Panc1 (cell line): Measurements from ENCODE around the gene LDHAL6A. TPM values are rescaled to one million over a fixed set of nuclear protein-coding genes. Genes with fewer than 3 reads are reported as not detected.

Experiments
- ATAC-seq: fragments of 200-7000 bp; cut with Tn5 transposase; 2 replicates; pipeline ENCODE4 v1.9.1; 2020; ENCODE audit warnings: mild to moderate bottlenecking, moderate library complexity
- BruUV-seq: library from RNA; stranded (reverse); fragments of 400-500 nt; replicated peaks from 2 replicates; lab custom pipeline; 2021; lab: Mats Ljungman, UMichigan
- CTCF ChIA-PET: fragments of 300-600 bp; sonication (Branson Sonifier 250); formaldehyde crosslinking; loops from one replicate; lab custom pipeline; 2022; ENCODE audit warnings: antibody characterized with exemption; lab: Charles Lee
- POLR2A ChIA-PET: fragments of 300-600 bp; sonication (Branson Sonifier 250); formaldehyde crosslinking; loops from one replicate; lab custom pipeline; 2022; ENCODE audit warnings: antibody characterized with exemption; lab: Charles Lee
- DNase-seq: peaks from one replicate; pipeline ENCODE4 v3.0.0-alpha.2; 2010; ENCODE audit warnings: low read depth, low spot score
- H3K27ac ChIP-seq: 2 replicates; pipeline ENCODE4 v1.5.1; 2011; ENCODE audit warnings: mild to moderate bottlenecking, low read length, inconsistent platforms
- H3K27me3 ChIP-seq: fragments of 200-500 bp; sonication (Bioruptor generic); 2 replicates; pipeline ENCODE4 v1.6.0; 2014; ENCODE audit warnings: low read length, inconsistent platforms; ENCODE audit not compliant: control insufficient read depth, insufficient read depth
- H3K36me3 ChIP-seq: fragments of 200-500 bp; sonication (Bioruptor generic); 2 replicates; pipeline ENCODE4 v1.5.1; 2014; ENCODE audit warnings: inconsistent platforms, mild to moderate bottlenecking, low read length, moderate library complexity; ENCODE audit not compliant: control insufficient read depth, insufficient read depth
- H3K4me1 ChIP-seq: 2 replicates; pipeline ENCODE4 v1.5.1; 2011; ENCODE audit warnings: inconsistent platforms, mild to moderate bottlenecking, low read length, moderate library complexity; ENCODE audit not compliant: control insufficient read depth, insufficient read depth
- H3K4me3 ChIP-seq, 2 experiments: 2 replicates each; pipeline ENCODE4 v1.5.1; 2011 to 2012; ENCODE audit warnings: low read depth in 2 of 2, low read length in 2 of 2, mild to moderate bottlenecking in 2 of 2, inconsistent platforms in 1 of 2, moderate library complexity in 1 of 2
- H3K9me3 ChIP-seq: fragments of 200-500 bp; sonication (Bioruptor generic); 2 replicates; pipeline ENCODE4 v1.5.1; 2014; ENCODE audit warnings: low read depth, mild to moderate bottlenecking, inconsistent platforms, low read length, moderate library complexity; ENCODE audit not compliant: control insufficient read depth, insufficient read depth
- POLR2AphosphoS5 ChIP-seq: IDR thresholded peaks from 2 replicates; pipeline ENCODE4 v1.6.1; 2012; ENCODE audit warnings: mild to moderate bottlenecking, low read depth, low read length, moderate library complexity
- SIN3A ChIP-seq: IDR thresholded peaks from 2 replicates; pipeline ENCODE4 v1.6.1; 2012; ENCODE audit warnings: low read depth, mild to moderate bottlenecking, low read length, moderate library complexity, borderline replicate concordance; ENCODE audit not compliant: insufficient read depth
- TCF7L2 ChIP-seq: IDR thresholded peaks from 2 replicates; pipeline ENCODE4 v1.6.1; 2011; ENCODE audit warnings: mild to moderate bottlenecking, low read depth, low read length, inconsistent platforms
- in situ Hi-C: cut with HindIII; loops from 2 replicates; pipeline ENCODE4 v1.10.0; 2016; ENCODE audit warnings: low sequenced_read_pairs, low pct_unique_long_range_greater_than_20kb
- intact Hi-C: fragments of 100-400 bp; cut with micrococcal nuclease; formaldehyde crosslinking; loops from one replicate; pipeline ENCODE4 v1.10.0; 2022; ENCODE audit not compliant: unreplicated experiment
- total RNA-seq: library from RNA; stranded (reverse); gene quantifications from one replicate; pipeline ENCODE4 v1.2.1, GENCODE V29; 2021; ENCODE audit not compliant: unreplicated experiment
- TF ChIP-seq, protein P1 (sequence below), 2 experiments: IDR thresholded peaks; 2 replicates each; pipeline ENCODE4 v1.6.1; 2011 to 2012; ENCODE audit warnings: low read depth in 2 of 2, control low read depth in 1 of 2, low read length in 1 of 2, mild to moderate bottlenecking in 1 of 2, moderate library complexity in 1 of 2; ENCODE audit not compliant: insufficient read depth in 1 of 2
- TF ChIP-seq, protein P2 (sequence below): fragments of 450-650 bp; IDR thresholded peaks from 2 replicates; pipeline ENCODE4 v1.5.1; 2017; ENCODE audit warnings: mild to moderate bottlenecking

Gene LDHAL6A
- total RNA-seq, 1 experiment from 2014 or later, result not detected

DNA sequence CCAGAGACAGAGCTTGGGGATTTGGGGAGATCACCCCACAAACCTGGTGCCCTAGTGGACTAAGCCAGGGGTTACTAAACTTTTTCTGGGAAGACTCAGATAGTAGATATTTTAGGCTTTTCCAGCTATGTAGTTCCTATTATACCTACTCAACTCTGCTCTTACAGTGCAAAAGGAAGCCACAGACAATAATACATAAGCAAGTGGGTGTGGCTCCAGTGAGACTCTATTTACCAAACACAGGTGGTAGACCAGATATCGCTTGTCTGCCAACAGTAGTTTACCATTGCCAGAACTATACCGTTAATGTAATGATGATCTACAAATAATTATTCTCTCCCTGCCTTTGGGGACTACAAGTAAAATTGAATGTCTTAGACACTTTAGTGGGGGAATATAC lies 36.6 kb upstream of the LDHAL6A start:
- no TSS peak for BruUV-seq
- TF ChIP-seq, protein P1, sequence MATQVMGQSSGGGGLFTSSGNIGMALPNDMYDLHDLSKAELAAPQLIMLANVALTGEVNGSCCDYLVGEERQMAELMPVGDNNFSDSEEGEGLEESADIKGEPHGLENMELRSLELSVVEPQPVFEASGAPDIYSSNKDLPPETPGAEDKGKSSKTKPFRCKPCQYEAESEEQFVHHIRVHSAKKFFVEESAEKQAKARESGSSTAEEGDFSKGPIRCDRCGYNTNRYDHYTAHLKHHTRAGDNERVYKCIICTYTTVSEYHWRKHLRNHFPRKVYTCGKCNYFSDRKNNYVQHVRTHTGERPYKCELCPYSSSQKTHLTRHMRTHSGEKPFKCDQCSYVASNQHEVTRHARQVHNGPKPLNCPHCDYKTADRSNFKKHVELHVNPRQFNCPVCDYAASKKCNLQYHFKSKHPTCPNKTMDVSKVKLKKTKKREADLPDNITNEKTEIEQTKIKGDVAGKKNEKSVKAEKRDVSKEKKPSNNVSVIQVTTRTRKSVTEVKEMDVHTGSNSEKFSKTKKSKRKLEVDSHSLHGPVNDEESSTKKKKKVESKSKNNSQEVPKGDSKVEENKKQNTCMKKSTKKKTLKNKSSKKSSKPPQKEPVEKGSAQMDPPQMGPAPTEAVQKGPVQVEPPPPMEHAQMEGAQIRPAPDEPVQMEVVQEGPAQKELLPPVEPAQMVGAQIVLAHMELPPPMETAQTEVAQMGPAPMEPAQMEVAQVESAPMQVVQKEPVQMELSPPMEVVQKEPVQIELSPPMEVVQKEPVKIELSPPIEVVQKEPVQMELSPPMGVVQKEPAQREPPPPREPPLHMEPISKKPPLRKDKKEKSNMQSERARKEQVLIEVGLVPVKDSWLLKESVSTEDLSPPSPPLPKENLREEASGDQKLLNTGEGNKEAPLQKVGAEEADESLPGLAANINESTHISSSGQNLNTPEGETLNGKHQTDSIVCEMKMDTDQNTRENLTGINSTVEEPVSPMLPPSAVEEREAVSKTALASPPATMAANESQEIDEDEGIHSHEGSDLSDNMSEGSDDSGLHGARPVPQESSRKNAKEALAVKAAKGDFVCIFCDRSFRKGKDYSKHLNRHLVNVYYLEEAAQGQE (IDR thresholded peaks at IDR 0.05; ENCODE audit: insufficient read depth in 1 of 2, low read depth in 2 of 2, low read length in 1 of 2), result no peak
- TF ChIP-seq TCF7L2 (no peak), POLR2AphosphoS5 (no peak), SIN3A (no peak)
- TF ChIP-seq, protein P2, sequence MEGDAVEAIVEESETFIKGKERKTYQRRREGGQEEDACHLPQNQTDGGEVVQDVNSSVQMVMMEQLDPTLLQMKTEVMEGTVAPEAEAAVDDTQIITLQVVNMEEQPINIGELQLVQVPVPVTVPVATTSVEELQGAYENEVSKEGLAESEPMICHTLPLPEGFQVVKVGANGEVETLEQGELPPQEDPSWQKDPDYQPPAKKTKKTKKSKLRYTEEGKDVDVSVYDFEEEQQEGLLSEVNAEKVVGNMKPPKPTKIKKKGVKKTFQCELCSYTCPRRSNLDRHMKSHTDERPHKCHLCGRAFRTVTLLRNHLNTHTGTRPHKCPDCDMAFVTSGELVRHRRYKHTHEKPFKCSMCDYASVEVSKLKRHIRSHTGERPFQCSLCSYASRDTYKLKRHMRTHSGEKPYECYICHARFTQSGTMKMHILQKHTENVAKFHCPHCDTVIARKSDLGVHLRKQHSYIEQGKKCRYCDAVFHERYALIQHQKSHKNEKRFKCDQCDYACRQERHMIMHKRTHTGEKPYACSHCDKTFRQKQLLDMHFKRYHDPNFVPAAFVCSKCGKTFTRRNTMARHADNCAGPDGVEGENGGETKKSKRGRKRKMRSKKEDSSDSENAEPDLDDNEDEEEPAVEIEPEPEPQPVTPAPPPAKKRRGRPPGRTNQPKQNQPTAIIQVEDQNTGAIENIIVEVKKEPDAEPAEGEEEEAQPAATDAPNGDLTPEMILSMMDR, result no peak
- Histone ChIP-seq H3K4me3 (no peak overlapping the region), H3K27ac (no peak overlapping the region), H3K4me1 (no peaks in the 10 kb centered on the region), H3K9me3 (no peaks in the 10 kb centered on the region), H3K36me3 (no peaks in the 10 kb centered on the region), H3K27me3 (no peaks in the 10 kb centered on the region)
- intact Hi-C loops, result no loop called here
- ATAC-seq (no peak), DNase-seq (no peak)
- ChIA-PET CTCF (no interaction called here), POLR2A (no interaction called here)
- in situ Hi-C loops, result no loop called here

DNA sequence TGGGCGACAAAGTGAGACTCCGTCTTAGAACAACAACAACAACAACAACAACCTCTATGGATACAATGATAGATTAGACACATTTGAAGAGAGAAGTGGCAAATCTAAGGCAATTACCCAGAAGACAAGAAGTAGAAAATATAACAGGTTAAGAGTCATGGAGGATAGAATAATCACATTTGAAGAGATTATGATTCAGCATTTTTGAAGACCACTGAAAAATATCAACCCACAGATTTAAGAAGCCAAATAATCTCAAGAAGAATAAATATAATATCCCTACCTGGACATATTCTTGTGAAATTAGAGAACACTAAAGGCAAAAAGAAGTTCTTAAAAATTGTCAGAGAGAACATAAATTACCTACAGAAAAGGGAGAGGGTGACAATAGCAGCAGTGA lies 35.6 kb upstream of the LDHAL6A start:
- POLR2A ChIA-PET, result no interaction called here
- in situ Hi-C loops, result no loop called here
- intact Hi-C loops, result no loop called here
- TF ChIP-seq TCF7L2, result no peak
- TF ChIP-seq, protein P1 (IDR thresholded peaks at IDR 0.05; ENCODE audit: insufficient read depth in 1 of 2, low read depth in 2 of 2, low read length in 1 of 2), result no peak
- TF ChIP-seq SIN3A, result no peak
- no peak for TF ChIP-seq POLR2AphosphoS5
- H3K4me3 ChIP-seq, result no peak overlapping the region
- no peak for ATAC-seq
- H3K9me3 ChIP-seq, result no peaks in the 10 kb centered on the region
- H3K27me3 ChIP-seq, result no peaks in the 10 kb centered on the region
- BruUV-seq, result no TSS peak
- no peak overlapping the region for H3K27ac ChIP-seq
- CTCF ChIA-PET, result no interaction called here
- H3K36me3 ChIP-seq, result no peaks in the 10 kb centered on the region
- H3K4me1 ChIP-seq, result no peaks in the 10 kb centered on the region
- no peak for DNase-seq
